ENCODE data around the gene OGDH. TPM values are rescaled to one million over a fixed set of nuclear protein-coding genes. Genes with fewer than 3 reads are reported as not detected.

The OGDH gene
- total RNA-seq, 1 donor from 2014 or later: 157 TPM

DNA sequence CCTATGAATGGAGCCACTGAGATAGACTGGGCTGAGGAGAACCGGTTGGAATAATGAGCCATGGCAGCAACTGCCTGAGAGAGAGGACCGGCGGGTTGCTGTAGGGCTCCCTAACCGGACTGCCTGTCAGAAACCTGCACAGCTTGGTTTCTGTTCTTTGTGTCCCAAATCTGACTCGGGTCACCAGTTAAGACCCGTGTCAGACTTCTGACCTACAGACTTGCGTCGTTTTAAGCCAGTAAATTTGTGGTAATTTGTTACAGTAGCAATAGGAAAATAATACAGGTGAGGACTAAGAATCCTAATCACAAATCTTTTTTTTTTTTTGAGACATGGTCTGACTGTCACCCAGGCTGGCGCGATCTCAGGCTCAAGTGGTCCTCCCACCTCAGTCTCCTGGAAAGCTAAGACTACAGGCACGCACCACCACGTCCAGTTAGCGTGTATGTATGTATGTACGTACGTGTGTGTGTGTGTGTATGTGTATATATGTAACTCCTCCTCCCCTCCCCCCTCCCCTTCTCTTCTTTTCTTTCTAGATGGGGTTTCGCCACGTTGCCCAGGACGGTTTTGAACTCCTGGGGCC lies 32.0 kb upstream of the OGDH start:
- Histone ChIP-seq H3K27ac (peak overlapping the region; percentile 95), H3K9me3 (no peaks in the 10 kb centered on the region), H3K27me3 (no peaks in the 10 kb centered on the region), H3K36me3 (peaks cover 64% of the 10 kb centered on the region), H3K4me1 (peaks cover 19% of the 10 kb centered on the region), H3K4me3 (peak overlapping the region; percentile 86)
- no peak for DNase-seq
- no peak for ATAC-seq
- TF ChIP-seq, protein P1, sequence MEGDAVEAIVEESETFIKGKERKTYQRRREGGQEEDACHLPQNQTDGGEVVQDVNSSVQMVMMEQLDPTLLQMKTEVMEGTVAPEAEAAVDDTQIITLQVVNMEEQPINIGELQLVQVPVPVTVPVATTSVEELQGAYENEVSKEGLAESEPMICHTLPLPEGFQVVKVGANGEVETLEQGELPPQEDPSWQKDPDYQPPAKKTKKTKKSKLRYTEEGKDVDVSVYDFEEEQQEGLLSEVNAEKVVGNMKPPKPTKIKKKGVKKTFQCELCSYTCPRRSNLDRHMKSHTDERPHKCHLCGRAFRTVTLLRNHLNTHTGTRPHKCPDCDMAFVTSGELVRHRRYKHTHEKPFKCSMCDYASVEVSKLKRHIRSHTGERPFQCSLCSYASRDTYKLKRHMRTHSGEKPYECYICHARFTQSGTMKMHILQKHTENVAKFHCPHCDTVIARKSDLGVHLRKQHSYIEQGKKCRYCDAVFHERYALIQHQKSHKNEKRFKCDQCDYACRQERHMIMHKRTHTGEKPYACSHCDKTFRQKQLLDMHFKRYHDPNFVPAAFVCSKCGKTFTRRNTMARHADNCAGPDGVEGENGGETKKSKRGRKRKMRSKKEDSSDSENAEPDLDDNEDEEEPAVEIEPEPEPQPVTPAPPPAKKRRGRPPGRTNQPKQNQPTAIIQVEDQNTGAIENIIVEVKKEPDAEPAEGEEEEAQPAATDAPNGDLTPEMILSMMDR (IDR thresholded peaks at IDR 0.05): no peak
- intact Hi-C loops (cut with DNase I): no loop called here

DNA sequence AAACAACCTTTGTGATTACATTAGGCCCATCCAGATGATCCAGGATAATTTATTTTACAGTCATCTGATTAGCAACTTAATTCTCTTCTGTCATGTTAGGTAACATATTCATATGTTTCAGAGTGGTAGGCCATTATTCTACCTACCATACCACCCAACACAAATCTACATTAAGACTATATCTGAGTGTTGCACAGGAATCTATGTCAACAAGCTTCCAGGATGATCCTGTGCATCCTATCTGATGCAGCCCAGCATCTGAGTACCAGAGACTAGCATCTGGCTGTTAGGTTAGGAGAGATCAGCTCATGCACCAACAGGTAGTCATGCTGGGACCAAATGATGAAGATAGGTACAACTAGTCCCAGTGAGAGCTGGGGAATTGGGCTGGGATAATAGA lies 31.4 kb upstream of the OGDH start:
- TF ChIP-seq, protein P1 (IDR thresholded peaks at IDR 0.05): no peak

DNA sequence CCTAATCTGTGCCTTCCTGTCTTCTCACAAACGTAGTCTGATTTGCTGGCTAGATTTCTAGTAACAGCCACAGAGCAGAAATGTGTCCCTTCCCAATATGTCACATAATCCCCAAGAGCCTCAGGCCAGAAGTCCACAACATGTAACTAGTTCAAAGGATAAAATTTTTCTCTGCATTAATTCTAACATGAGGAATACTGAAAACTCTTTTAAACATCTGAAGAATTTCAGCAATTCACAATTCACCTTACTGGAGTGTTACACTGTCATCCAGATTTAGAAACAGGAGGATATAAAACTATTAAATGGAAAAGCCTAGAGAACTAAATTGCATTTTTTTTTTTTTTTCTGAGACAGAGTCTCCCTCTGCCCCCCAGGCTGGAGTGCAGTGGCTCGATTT lies 30.2 kb upstream of the OGDH start:
- H3K4me1 ChIP-seq: peaks cover 31% of the 10 kb centered on the region
- no peak for ATAC-seq
- H3K27ac ChIP-seq: no peak overlapping the region
- no peaks in the 10 kb centered on the region for H3K9me3 ChIP-seq
- TF ChIP-seq, protein P1 (IDR thresholded peaks at IDR 0.05): no peak
- intact Hi-C loops (cut with DNase I): no loop called here
- no peaks in the 10 kb centered on the region for H3K27me3 ChIP-seq
- DNase-seq: no peak
- H3K4me3 ChIP-seq: no peak overlapping the region
- peaks cover 60% of the 10 kb centered on the region for H3K36me3 ChIP-seq

More for the DNA sequence above, 31.4 kb upstream of the OGDH start:
- no peaks in the 10 kb centered on the region for H3K9me3 ChIP-seq
- no peak overlapping the region for H3K4me3 ChIP-seq
- DNase-seq (no peak), ATAC-seq (no peak)
- intact Hi-C loops (cut with DNase I): no loop called here
- H3K4me1 ChIP-seq: peaks cover 19% of the 10 kb centered on the region
- peaks cover 64% of the 10 kb centered on the region for H3K36me3 ChIP-seq
- H3K27me3 ChIP-seq: no peaks in the 10 kb centered on the region
- no peak overlapping the region for H3K27ac ChIP-seq

DNA sequence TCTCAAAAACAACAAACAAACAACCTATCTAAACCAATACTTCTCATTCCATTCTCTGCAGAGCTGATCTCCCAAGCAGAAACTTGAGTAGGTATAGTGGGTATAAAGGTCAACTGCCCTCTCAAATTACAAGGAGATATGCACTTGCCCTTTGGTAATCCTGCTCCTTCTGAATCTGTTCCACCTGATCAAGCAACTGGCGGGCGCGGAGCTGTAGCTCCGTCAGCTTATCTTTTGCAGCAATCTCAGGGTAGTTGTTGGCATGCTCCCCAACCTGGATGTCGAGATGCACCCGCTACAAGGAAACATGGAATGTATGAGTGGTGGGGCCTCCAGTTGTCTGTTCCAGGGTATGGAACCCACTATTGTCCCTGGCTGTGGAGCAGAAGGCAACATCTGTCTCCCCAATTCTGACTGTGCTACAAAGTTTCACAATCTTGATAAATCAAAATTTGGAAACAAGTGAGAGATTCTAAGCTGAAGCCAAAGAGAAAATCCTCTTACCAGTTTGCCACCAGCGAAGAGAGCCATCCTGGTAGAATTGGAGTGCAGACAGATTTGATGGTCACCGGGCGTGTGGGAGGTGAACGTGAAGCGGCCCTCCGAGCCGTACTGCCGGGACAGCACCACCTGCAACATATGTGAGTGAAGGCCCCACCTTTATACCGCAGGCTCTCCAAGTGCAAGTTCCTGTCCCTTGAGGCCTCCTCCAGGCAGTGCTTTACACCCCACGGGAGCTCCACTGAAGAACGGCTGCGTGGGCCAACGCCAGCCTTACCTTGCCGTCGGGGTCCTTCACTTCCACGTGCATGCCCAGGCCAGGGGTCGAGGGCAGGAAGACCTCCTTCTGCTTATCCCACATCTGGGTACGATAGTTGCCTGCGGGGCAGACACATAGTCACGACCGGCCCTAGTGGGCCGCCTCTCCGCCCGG lies 25.2 kb upstream of the OGDH start:
- Histone ChIP-seq H3K36me3 (peaks cover 35% of the 10 kb centered on the region), H3K4me1 (peaks cover 14% of the 10 kb centered on the region), H3K27ac (peak overlapping the region; percentile 98), H3K27me3 (no peaks in the 10 kb centered on the region), H3K9me3 (no peaks in the 10 kb centered on the region), H3K4me3 (peak overlapping the region; percentile 100)
- intact Hi-C loops (cut with DNase I): loop anchor here (10.0 kb wide), 1 partner anchor 264 kb away; the partner anchor contains the start of gene H2AZ2
- TF ChIP-seq, protein P1 (IDR thresholded peaks at IDR 0.05): no peak
- peak; percentile 23 for ATAC-seq
- DNase-seq: no peak

DNA sequence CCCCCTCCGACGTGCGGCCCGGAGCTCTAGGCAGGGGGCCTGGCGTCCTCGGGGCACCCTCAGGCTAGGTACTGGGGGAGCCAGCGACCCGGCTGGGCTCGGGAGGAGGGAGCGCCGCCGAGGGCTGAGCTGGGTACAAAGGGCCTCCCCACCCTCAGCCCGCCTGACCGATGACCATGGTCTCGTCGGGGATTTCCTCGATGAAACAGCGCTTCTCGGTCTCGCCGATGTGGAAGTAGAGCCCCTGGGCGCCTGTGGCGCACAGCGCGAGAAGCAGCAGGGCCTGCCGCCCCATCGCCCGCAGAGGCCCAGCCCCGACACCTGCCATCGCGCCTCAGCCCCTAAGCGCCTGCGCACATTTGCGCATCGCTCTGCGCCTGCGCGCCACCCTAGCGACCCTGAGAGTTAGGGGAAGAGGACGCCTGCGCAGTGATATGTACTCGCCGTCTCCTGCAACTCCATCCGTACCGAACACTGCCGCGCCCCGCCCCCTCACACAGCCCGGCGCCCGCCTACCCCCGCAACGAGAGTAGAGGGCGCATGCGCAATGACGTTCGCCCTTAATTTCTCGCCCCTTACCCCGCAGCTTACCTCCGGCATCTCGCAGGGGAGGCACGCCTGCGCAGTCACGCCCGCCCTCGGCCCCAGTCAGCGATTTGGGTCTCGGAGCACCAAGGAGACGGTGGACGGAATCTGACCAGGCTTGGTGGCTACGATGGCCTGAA lies 24.4 kb upstream of the OGDH start, which contains the start of gene TMED4:
Gene TMED4 (minus strand): TSS at position 353 of the 725 bp plus-strand sequence. CDS start 25 bp downstream, at position 328.
- TF ChIP-seq, protein P1 (IDR thresholded peaks at IDR 0.05): no peak
- Histone ChIP-seq H3K36me3 (peaks cover 34% of the 10 kb centered on the region), H3K4me1 (peaks cover 14% of the 10 kb centered on the region), H3K9me3 (no peaks in the 10 kb centered on the region), H3K27ac (peak within 1 kb of the TSS; percentile 98), H3K27me3 (no peaks in the 10 kb centered on the region), H3K4me3 (peak within 1 kb of the TSS; percentile 100)
- ATAC-seq: peak; percentile 99
- intact Hi-C loops (cut with DNase I): loop anchor here (10.0 kb wide), 1 partner anchor 263 kb away; the partner anchor contains the start of gene H2AZ2
- peak; percentile 100 for DNase-seq

All from upper lobe of right lung (tissue), 1 donor.